Hepatocyte (in vitro differentiated cells): ENCODE data around the gene SPO11. TPM values are rescaled to one million over a fixed set of nuclear protein-coding genes. Genes with fewer than 3 reads are reported as not detected.

Experiments
- DNase-seq: peaks from one replicate; pipeline ENCODE4 v3.0.0-alpha.2; 2016; ENCODE audit warnings: low spot score
- H2AFZ ChIP-seq: fragments of 200-600 bp; sonication (generic); 2 replicates; pipeline ENCODE4 v1.6.0; 2016; ENCODE audit warnings: antibody characterized with exemption, mild to moderate bottlenecking
- H3K27ac ChIP-seq: fragments of 200-600 bp; sonication (generic); 2 replicates; pipeline ENCODE4 v1.5.1; 2016; ENCODE audit warnings: mild to moderate bottlenecking
- H3K27me3 ChIP-seq: fragments of 200-600 bp; sonication (generic); 2 replicates; pipeline ENCODE4 v1.6.1; 2016
- H3K36me3 ChIP-seq: fragments of 200-600 bp; sonication (generic); replicated peaks from 2 replicates; pipeline ENCODE4 v1.5.1; 2016; ENCODE audit warnings: low read depth; ENCODE audit not compliant: insufficient read depth
- H3K4me1 ChIP-seq: fragments of 200-600 bp; sonication (generic); 2 replicates; pipeline ENCODE4 v1.5.1; 2016; ENCODE audit warnings: mild to moderate bottlenecking, moderate library complexity; ENCODE audit not compliant: insufficient read depth
- H3K4me2 ChIP-seq: fragments of 200-600 bp; sonication (generic); 2 replicates; pipeline ENCODE4 v1.6.0; 2016
- H3K4me3 ChIP-seq: fragments of 200-600 bp; sonication (generic); 2 replicates; pipeline ENCODE4 v1.5.1; 2016; ENCODE audit warnings: mild to moderate bottlenecking
- H3K79me2 ChIP-seq: fragments of 200-600 bp; sonication (generic); 2 replicates; pipeline ENCODE4 v1.6.0; 2017; ENCODE audit warnings: mild to moderate bottlenecking
- H3K9me2 ChIP-seq: fragments of 200-600 bp; sonication (generic); replicated peaks from 2 replicates; pipeline ENCODE4 v1.6.0; 2017; ENCODE audit warnings: mild to moderate bottlenecking; ENCODE audit not compliant: insufficient read depth
- H3K9me3 ChIP-seq: fragments of 200-600 bp; sonication (generic); 2 replicates; pipeline ENCODE4 v1.5.1; 2016; ENCODE audit warnings: low read depth, mild to moderate bottlenecking
- H4K20me1 ChIP-seq: fragments of 200-600 bp; sonication (generic); 2 replicates; pipeline ENCODE4 v1.6.0; 2016; ENCODE audit warnings: mild to moderate bottlenecking; ENCODE audit not compliant: insufficient read depth, poor library complexity, severe bottlenecking
- EZH2 ChIP-seq: fragments of 200-600 bp; sonication (generic); IDR thresholded peaks from 2 replicates; pipeline ENCODE4 v1.6.1; 2016; ENCODE audit warnings: antibody characterized with exemption, mild to moderate bottlenecking, borderline replicate concordance
- EZH2phosphoT487 ChIP-seq: fragments of 200-600 bp; sonication (generic); IDR thresholded peaks from one replicate; pipeline ENCODE4 v1.6.1; 2018; ENCODE audit warnings: antibody characterized with exemption, mild to moderate bottlenecking, low read depth, moderate library complexity; ENCODE audit not compliant: unreplicated experiment, severe bottlenecking
- WGBS: methylation state at CpG from one replicate; pipeline ENCODE4 v1.1.6; 2016; ENCODE audit warnings: low lambda C conversion rate; ENCODE audit errors: missing lambda C conversion rate; 5-methylcytosine and 5-hydroxymethylcytosine counted together
- polyA plus RNA-seq: library from polyadenylated mRNA; unstranded; fragments of >200 nt; fragmentation: Nextera tagmentation; extraction: Ambion mirVana; gene quantifications from 2 replicates; pipeline ENCODE4 v1.2.1, GENCODE V29; 2016
- total RNA-seq: library from RNA; depleted of rRNA; stranded (reverse); fragments of >200 nt; gene quantifications from 2 replicates; pipeline ENCODE4 v1.2.3, GENCODE V29; 2014
- TF ChIP-seq, protein P1 (sequence below): fragments of 200-600 bp; sonication (generic); IDR thresholded peaks from 2 replicates; pipeline ENCODE4 v1.5.1; 2016; ENCODE audit warnings: antibody characterized with exemption, mild to moderate bottlenecking; ENCODE audit not compliant: poor library complexity

Gene SPO11
- total and polyA plus RNA-seq, 2 experiments from 2014 or later, result not detected

DNA sequence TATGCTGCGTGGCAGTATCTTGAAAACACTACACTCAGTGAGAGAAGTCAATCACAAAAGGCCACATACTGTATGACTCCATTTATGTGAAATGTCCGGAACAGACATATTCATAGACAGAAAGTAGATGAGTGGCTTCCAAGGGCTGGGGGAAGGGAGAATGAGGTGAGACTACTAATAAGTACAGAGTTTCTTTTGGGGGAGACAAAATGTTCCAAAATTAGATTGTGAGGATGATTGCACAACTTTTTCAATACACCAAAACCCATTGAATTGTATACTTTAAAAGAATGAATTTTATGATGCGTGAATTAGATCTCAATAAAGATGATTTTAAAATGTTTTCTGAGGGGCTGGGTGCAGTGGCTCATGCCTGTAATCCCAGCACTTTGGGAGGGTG lies 9.2 kb upstream of the SPO11 start:
- Histone ChIP-seq H4K20me1 (no peaks in the 10 kb centered on the region), H3K36me3 (no peaks in the 10 kb centered on the region), H3K9me2 (no peaks in the 10 kb centered on the region), H3K27ac (no peak overlapping the region), H3K4me1 (no peaks in the 10 kb centered on the region), H3K79me2 (no peaks in the 10 kb centered on the region), H3K4me2 (no peak overlapping the region), H2AFZ (no peak overlapping the region), H3K9me3 (no peaks in the 10 kb centered on the region), H3K27me3 (no peaks in the 10 kb centered on the region), H3K4me3 (no peak overlapping the region)
- TF ChIP-seq EZH2 (no peak), EZH2phosphoT487 (no peak)
- TF ChIP-seq, protein P1, sequence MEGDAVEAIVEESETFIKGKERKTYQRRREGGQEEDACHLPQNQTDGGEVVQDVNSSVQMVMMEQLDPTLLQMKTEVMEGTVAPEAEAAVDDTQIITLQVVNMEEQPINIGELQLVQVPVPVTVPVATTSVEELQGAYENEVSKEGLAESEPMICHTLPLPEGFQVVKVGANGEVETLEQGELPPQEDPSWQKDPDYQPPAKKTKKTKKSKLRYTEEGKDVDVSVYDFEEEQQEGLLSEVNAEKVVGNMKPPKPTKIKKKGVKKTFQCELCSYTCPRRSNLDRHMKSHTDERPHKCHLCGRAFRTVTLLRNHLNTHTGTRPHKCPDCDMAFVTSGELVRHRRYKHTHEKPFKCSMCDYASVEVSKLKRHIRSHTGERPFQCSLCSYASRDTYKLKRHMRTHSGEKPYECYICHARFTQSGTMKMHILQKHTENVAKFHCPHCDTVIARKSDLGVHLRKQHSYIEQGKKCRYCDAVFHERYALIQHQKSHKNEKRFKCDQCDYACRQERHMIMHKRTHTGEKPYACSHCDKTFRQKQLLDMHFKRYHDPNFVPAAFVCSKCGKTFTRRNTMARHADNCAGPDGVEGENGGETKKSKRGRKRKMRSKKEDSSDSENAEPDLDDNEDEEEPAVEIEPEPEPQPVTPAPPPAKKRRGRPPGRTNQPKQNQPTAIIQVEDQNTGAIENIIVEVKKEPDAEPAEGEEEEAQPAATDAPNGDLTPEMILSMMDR, result no peak
- no peak for DNase-seq
- 95% methylated on average over 3 of the region's 3 CpGs for WGBS

DNA sequence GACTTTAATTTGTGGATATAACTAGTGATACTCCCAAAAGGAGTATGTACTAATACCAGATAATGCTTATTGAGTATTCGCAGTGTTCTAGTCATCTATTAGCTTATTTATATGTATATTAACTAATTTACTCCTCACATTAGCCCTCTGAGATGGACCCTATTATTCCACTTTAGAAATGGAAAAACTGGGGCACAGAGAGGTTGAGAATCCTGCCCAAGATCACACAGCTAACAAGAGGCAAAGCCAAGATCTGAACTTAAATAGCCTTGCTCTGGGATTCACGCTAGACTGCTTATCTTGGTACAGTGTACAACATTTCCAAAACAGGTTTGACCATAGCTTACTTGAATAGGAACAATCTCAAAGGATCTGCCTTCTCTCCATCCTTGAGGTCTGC lies 8.5 kb upstream of the SPO11 start:
- Histone ChIP-seq H4K20me1 (no peaks in the 10 kb centered on the region), H2AFZ (no peak overlapping the region), H3K36me3 (no peaks in the 10 kb centered on the region), H3K4me2 (no peak overlapping the region), H3K4me1 (no peaks in the 10 kb centered on the region), H3K9me2 (no peaks in the 10 kb centered on the region), H3K27ac (no peak overlapping the region), H3K27me3 (no peaks in the 10 kb centered on the region), H3K79me2 (no peaks in the 10 kb centered on the region), H3K9me3 (no peaks in the 10 kb centered on the region), H3K4me3 (no peak overlapping the region)
- WGBS, result 87% methylated on average over 2 of the region's 2 CpGs
- no peak for DNase-seq
- no peak for TF ChIP-seq EZH2phosphoT487
- TF ChIP-seq EZH2, result no peak
- TF ChIP-seq, protein P1, result no peak

DNA sequence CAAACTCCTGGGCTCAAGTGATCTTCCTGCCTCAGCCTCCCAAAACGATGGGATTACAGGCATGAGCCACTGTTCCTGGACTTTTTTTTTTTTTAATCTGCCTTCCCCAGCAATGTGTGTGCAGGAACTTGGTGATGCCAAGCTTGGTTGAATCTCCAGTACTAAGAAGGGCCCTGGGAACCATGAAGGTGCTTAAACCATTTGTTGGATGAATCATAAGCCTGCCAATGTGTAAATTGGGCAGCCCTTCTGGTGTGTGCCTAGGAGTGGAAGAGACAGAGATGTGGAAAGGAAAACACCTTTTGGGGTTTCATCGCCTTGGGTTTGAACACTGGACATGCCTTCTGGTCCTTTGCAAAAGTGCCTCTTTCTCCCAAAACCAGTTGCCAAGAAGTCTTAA lies 7.1 kb upstream of the SPO11 start:
- H4K20me1 ChIP-seq, result no peaks in the 10 kb centered on the region
- no peak overlapping the region for H3K4me3 ChIP-seq
- H3K4me2 ChIP-seq, result no peak overlapping the region
- H3K9me2 ChIP-seq, result no peaks in the 10 kb centered on the region
- no peaks in the 10 kb centered on the region for H3K4me1 ChIP-seq
- no peaks in the 10 kb centered on the region for H3K27me3 ChIP-seq
- TF ChIP-seq EZH2phosphoT487, result no peak
- TF ChIP-seq EZH2, result no peak
- TF ChIP-seq, protein P1, result no peak
- DNase-seq, result no peak
- no peak overlapping the region for H3K27ac ChIP-seq
- H3K9me3 ChIP-seq, result no peaks in the 10 kb centered on the region
- no peaks in the 10 kb centered on the region for H3K36me3 ChIP-seq
- H3K79me2 ChIP-seq, result no peaks in the 10 kb centered on the region
- H2AFZ ChIP-seq, result no peak overlapping the region
- WGBS, result 88% methylated on average over 2 of the region's 2 CpGs

DNA sequence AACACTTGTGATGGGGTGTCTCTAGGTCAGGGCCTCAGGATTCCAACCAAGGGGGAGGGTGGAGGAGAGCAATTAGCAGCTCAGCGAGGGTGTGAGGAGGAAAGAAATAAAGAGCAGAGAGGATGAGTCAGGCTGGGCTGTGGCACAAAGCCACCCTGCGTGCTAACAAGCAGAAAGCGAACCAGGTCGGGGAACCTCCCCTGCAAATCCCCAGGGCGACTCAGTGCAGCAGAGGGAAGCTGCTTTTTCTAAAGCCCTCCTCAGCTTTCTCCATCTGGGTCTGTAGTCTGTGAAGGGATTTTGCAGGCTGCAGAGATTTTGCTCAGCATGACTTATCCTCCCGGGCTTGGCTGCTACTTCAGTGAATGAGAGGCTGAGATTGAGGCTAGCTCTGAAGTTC lies 6.6 kb upstream of the SPO11 start:
- peak; percentile 71 for DNase-seq
- Histone ChIP-seq H3K79me2 (no peaks in the 10 kb centered on the region), H2AFZ (no peak overlapping the region), H3K36me3 (no peaks in the 10 kb centered on the region), H3K4me1 (no peaks in the 10 kb centered on the region), H4K20me1 (no peaks in the 10 kb centered on the region), H3K27ac (no peak overlapping the region), H3K9me2 (no peaks in the 10 kb centered on the region), H3K4me2 (peak overlapping the region; percentile 30), H3K4me3 (no peak overlapping the region), H3K27me3 (no peaks in the 10 kb centered on the region), H3K9me3 (no peaks in the 10 kb centered on the region)
- TF ChIP-seq EZH2 (no peak), EZH2phosphoT487 (no peak)
- TF ChIP-seq, protein P1, result no peak
- WGBS, result 22% methylated on average over 6 of the region's 6 CpGs
